Daoy (cell line): ENCODE results near the gene VAMP3. TPM values are rescaled to one million over a fixed set of nuclear protein-coding genes. Genes with fewer than 3 reads are reported as not detected.

ENCODE experiments used
- DNase-seq: peaks from one replicate; pipeline ENCODE4 v3.0.0-alpha.2; 2015; ENCODE audit warnings: low read depth
- total RNA-seq: library from RNA; depleted of rRNA; stranded (reverse); fragments of >200 nt; shearing (Covaris generic); gene quantifications from 2 replicates; pipeline ENCODE4 v1.2.3, GENCODE V29; 2014; rRNA removed

VAMP3 gene, protein sequence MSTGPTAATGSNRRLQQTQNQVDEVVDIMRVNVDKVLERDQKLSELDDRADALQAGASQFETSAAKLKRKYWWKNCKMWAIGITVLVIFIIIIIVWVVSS
- total RNA-seq = 68.0 and 77.3 TPM in 2 replicates

- peak; percentile 89 for DNase-seq
Measured at GRCh38 chr1:7770997-7771822, at the start of gene VAMP3. VAMP3 (plus strand) TSS chr1:7771296; CDS start chr1:7771384, 88 bp downstream.

DNA sequence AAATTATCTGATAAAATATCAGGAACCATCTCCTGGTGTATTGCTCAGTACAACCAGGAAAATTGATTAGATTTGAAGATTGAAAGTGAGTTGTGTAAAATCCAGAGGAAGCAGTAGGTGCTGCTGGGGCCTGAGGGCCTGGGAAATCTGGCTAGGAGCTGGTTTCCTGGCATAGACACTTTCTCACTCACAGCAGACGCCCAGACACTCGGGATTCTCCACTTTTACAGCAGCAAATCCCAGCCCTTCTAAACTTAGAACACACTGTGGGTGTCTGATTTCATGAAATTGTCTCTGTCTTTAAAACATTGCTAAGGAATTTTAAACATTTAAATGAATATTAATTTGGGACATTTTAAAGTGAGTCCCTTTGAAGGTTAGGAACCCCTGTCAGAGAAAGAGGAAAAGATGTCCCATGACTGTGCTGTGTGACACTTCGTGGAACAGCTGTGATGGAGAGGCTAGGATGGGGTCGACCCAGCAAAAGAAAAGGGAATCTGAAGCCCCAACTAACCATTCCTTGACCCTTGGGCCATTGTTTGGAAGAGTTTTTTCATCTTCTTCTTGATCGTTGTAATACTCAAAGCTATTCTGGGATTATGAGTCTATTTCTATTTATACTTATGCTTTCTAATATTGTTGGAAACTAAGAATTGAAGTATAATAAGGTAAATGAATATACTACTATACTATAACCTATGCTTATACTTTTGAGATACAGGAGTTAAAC, 49.0 kb upstream of the VAMP3 start:
- no peak for DNase-seq

GRCh38 chr1:7722670-7723012, 48.5 kb upstream of the VAMP3 start:
- DNase-seq = no peak

DNA sequence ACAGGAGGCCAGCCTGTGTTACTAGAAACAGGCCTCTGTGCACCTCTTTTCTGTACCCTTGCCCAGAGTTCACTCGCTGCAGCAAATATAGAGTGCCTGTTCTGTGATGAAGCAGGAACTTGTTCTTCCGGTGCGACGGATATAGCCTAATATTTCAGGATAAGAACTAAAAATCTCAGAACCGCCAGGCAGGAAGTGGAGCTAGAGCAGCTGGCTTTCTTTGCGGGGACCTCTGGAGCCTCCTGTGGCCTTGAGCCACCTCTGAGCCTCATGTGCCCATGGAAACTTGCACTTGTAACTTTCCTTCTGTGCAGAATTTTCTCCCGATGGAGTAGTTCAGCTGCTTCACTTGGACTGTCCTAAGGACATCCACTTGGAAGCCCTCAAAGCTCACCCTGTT, 44.5 kb upstream of the VAMP3 start:
- DNase-seq = no peak

GRCh38 chr1:7727809-7728471, 43.2 kb upstream of the VAMP3 start:
- no peak for DNase-seq

DNA sequence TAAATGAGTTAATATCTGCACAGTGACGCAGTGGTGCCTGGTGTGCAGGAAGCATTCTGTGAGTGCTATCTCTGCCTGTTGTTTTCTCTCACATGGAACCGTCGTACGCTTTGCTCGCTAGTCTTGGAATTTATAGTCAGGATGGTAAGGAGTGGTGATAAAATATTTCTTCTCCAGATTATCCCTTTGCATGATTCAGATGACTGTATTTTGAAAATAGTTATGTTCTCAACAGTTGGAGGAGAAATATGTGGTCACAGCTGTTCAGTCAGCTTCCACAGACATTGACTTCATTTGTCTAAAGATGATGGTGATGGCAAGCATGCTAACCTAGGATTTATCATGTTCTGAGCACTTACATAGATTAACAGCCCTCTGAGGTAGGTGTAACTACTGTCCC, 41.3 kb upstream of the VAMP3 start:
- DNase-seq = no peak

- DNase-seq = no peak
Measured at GRCh38 chr1:7732331-7732730, 38.8 kb upstream of the VAMP3 start.

DNA sequence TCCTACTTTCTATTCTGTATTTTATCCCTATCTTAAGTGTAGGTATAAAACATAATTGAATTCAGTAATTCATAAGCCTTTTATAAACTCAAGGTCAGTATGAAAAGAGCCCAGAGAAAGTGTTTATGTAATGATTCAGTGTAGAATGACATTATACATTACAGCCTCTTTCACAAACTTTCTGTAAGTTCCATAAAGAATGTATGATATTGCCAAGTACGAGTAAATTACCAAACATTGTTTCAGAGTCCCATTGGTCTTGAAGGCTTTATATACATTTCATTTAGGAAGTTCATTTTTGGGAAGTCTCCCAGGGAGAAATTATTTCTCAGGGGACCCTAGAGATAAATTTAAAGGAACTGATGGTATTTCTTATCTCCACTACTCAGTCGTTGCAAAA, 37.8 kb upstream of the VAMP3 start:
- no peak for DNase-seq

DNA sequence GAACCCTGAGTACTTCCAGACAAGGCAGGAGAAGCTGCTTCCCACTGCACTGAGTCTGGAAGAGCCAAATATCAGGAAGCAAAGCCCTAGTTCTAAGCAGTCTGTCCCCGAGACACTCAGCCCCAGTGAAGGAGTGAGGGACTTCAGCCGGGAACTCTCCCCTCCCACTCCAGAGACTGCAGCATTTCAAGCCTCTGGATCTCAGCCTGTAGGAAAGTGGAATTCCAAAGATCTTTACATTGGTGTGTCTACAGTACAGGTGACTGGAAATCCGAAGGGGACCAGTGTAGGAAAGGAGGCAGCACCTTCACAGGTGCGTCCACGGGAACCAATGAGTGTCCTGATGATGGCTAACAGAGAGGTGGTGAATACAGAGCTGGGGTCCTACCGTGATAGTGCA, 33.1 kb upstream of the VAMP3 start:
- DNase-seq = no peak

DNA sequence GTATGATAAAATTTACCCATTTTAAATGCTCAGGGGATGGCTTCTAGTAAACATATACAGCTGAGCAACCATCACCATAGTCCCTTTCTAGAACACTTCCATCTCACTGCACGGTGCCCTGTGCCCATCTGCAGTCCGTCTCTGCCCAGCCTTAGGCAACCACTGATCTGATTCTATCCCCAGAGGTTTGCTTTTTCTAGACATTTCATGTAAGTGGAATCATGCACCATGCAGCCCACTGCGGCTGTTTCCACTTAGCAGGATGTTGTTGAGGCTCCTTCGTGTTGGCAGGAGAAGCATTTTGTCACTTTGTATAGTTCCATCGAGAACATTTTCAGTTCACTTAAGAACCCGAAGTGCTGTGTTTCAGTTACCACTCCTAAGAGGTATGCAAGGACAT, 27.8 kb upstream of the VAMP3 start:
- no peak for DNase-seq

DNA sequence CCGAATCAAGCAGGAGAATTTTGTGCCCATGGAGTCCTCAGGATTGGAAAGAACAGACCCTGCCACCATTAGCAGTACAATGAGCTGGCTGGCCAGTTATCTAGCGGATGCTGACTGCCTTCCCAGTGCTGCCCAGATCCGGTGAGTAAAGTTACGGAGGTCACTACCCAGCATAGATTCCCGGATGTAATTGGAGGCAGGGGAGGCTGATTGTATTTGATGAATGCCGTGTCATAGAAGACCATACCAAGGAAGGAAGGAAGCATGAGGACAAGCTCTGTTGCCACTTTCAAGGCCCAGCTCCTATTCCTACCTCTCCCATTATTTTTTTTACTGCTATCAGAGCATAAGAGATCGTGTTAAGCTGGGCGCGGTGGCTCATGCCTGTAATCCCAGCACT, 26.2 kb upstream of the VAMP3 start:
- DNase-seq = no peak

- no peak for DNase-seq
Measured at GRCh38 chr1:7745783-7746182, 25.3 kb upstream of the VAMP3 start.

- no peak for DNase-seq
Measured at GRCh38 chr1:7747605-7748004, 23.5 kb upstream of the VAMP3 start.

DNA sequence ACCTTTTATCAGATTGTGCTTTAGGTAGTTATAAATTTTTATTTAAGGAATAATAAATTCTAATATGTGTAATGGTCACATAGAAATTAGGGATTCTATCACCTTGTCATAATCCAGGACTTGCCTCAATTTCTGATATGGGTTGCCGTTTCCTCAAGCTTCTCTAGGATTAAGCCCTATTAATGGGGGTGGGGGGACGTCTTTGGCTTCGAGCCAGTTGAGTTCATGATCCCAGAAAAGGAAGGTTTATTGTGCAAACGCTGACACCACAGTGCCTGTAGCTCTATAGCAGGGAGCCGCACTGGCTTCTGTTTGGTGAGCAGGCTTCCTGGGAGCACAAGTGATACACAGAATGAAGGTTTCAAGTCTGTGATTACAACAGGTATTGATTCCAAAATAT, 22.0 kb upstream of the VAMP3 start:
- no peak for DNase-seq

DNA sequence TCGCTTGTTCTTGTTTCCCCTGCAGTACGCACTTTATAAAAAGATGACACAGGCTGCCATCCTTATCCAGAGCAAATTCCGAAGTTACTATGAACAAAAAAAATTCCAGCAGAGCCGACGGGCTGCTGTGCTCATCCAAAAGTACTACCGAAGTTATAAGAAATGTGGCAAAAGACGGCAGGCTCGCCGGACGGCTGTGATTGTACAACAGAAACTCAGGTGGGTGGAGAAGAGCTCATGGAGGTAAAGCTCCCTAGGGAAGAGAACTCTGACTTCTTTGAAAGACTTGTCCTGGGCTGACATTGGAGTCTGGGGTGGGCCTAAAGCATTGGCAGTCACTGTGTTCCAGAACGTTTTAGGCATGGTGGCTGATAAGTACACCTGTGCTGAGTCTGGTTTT, 19.9 kb upstream of the VAMP3 start:
- DNase-seq = no peak

DNA sequence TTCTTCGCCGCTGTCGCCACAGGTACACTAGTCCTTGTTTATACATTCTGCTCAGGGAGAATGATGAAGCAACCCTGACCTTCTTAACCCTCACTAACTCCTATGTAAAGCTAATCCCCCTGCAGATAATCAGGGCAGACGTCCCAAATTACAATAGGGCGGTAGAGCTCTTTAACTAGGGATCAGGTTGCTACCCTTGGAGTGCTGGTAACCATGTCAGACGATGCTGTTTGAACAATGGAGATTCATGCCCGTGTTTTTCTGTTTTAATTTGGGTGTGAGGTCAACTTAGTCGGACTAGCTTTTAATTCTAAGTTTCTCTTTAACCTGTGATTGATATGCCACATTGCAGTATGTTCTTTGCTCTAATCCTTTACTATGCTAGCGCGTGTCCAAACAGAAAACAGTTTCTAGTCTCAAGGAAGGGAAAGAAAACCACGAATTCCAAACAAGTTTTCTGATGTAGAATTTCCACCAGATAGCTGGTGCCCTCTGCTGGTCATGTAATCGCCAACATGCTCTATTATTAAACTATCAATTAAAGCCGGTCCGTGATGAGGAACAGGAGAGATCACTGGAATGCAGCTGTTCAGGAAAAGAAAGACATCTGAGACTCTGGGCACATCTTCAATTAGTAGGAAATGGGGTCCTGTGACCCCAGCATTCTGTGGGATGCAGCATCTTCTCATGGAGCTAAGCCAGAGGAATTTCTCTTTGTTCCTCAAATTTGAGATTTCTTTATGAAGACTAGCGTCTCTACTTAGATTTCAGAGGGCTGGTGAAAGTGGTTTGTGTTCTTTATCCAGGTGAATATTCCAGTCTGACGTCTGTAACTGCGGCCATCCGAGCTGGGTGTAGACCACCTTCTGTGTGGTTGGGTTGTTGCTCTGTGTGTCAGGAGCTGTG, 18.3 kb upstream of the VAMP3 start:
- peak; percentile 59 for DNase-seq

- DNase-seq = no peak
Measured at GRCh38 chr1:7753641-7754040, 17.5 kb upstream of the VAMP3 start.

- DNase-seq = no peak
Measured at GRCh38 chr1:7754234-7754633, 16.9 kb upstream of the VAMP3 start.

DNA sequence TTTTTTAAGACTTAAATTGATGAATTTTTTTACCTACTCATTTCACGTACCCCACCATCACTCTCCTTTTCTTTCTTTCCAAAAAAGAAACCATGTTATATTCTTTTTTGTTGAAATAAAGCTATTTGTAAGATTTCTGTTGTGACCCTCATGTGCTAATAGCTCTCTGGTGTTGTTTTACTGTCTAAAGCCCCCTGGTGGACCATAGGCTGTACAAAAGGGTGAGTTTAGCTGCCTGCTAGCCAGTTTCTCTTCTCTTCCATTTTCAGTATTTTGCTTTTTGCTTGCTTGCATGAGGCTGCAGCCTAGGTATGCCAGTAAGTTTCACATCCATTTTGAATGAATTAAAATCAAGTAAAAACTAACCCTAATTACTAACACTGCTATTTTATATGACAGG, 15.6 kb upstream of the VAMP3 start:
- no peak for DNase-seq

GRCh38 chr1:7760245-7760644, 10.9 kb upstream of the VAMP3 start:
- no peak for DNase-seq

DNA sequence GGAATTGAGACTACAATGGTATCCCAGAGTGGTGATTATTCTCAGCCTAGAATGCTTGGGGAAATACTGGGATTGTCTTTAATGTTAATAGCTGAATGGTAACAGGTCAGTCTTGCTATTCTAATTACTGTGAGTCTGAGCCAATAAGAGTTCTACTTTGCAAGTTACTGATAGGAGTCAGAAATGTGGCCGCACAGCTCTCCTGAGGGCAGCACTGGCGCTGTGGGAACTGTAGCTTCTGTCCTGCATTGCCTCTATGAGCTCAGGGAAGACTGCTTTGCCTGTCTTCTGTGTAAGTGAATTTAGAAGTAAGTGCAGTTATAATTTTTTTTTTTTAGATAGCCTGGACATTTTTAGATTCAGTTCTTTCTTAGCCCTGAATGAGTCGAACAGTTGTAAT, 10.0 kb upstream of the VAMP3 start:
- no peak for DNase-seq

DNA sequence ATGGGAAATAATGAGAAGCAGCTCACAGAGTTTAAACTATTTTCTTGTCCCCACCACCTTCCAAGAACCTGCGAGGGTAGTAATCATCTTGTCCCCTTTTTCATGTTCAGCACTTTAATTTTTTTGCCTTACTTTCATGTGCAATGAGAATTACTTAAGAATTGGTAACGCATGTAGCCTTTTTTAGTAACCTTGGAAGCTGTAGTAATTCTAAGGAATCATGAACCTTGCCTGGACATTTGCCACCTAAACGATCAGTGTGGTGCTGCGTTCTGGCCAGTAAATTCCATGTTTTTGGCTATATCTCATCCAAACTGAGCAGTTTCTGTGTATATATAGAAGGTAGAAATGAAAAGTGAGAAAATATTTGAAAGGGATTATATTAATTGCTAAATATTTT, 3.9 kb upstream of the VAMP3 start:
- DNase-seq = no peak
